ENCODE measurements around the gene MAP4K4. TPM values are rescaled to one million over a fixed set of nuclear protein-coding genes. Genes with fewer than 3 reads are reported as not detected.
A peak's percentile ranks its signal among the peaks of the same experiment; 100 is the strongest.

The MAP4K4 gene
- total and polyA plus RNA-seq, 2 of the 13 experiments (the other 11 are each of a cell fraction or from before 2014, with no cell fraction given), result 105 to 264 TPM

- TF ChIP-seq SALL1 (CRISPR knock-in tag; IDR thresholded peaks at IDR 0.05) (no peak), ZC3H13 (CRISPR knock-in tag; IDR thresholded peaks at IDR 0.05) (no peak), IKZF4 (CRISPR knock-in tag; IDR thresholded peaks at IDR 0.05; ENCODE audit: borderline replicate concordance, low read depth, not compliant biosample characterization) (peak; percentile 46), STAG1 (CRISPR knock-in tag; IDR thresholded peaks at IDR 0.05) (no peak), ZNF260 (CRISPR knock-in tag; IDR thresholded peaks at IDR 0.05; ENCODE audit: borderline replicate concordance, low read depth) (no peak), ZNF740 (CRISPR knock-in tag; IDR thresholded peaks at IDR 0.05) (0 out of 2 replicates have a peak, but pooled peaks have one; percentile 27), THAP11 (CRISPR knock-in tag; IDR thresholded peaks at IDR 0.05) (0 out of 2 replicates have a peak, but pooled peaks have one; percentile 1), KAT8 (CRISPR knock-in tag; IDR thresholded peaks at IDR 0.05) (0 out of 2 replicates have a peak, but pooled peaks have one; percentile 8)
Observed at GRCh38 chr2:101698844-101699754, 1.6 kb downstream of the MAP4K4 start (continued).

GRCh38 chr2:101699755-101700461, 2.4 kb downstream of the MAP4K4 start:
- 1% methylated on average over 13 of the region's 13 CpGs for WGBS (ENCODE audit: low lambda C conversion rate)
- FAIRE-seq, result no peak
- Histone ChIP-seq H3K27me3 (ENCODE audit: control insufficient read depth in 1 of 2, insufficient read depth in 2 of 2, low read length in 2 of 2) (no peaks in the 10 kb centered on the region; a peak in 1 of 5 replicates), H3K4me3 (replicated peaks in 1 of 3; ENCODE audit: insufficient read depth in 1 of 3, low read depth in 2 of 3, low read length in 3 of 3) (peak overlapping the region; percentile 82 to 99 (median 97)), H4K20me1 (ENCODE audit: insufficient read depth, low read length) (peaks cover 12% of the 10 kb centered on the region), H3K4me1 (ENCODE audit: insufficient read depth, low read length) (peaks cover 58% of the 10 kb centered on the region), H3K36me3 (replicated peaks in 1 of 2; ENCODE audit: control insufficient read depth in 1 of 2, insufficient read depth in 2 of 2, low read length in 2 of 2) (peaks cover 4 to 13% of the 10 kb centered on the region in 2 experiments), H3K79me2 (ENCODE audit: insufficient read depth, low read length) (peaks cover 67% of the 10 kb centered on the region), H2AFZ (ENCODE audit: low read length) (no peak overlapping the region), H3K27ac (ENCODE audit: extremely low read length, insufficient read depth, low read length) (peak overlapping the region; percentile 74), H3K9me3 (ENCODE audit: low read length) (no peaks in the 10 kb centered on the region), H3K4me2 (ENCODE audit: low read depth, low read length) (peak overlapping the region; percentile 81), H3K9ac (ENCODE audit: insufficient read depth, low read depth, low read length) (peak overlapping the region; percentile 91)
- peak; percentile 50 for DNase-seq (ENCODE audit: low spot score)
- in situ Hi-C loops (cut with HindIII; ENCODE audit: extremely low pct_ligation_motif_present, low pct_unique_long_range_greater_than_20kb), result loop anchor here (5.0 kb wide), 1 partner anchor 183 kb away; no protein-coding TSS in a partner anchor
- no TSS peak for BruUV-seq (replicated peaks)
- intact Hi-C loops (cut with micrococcal nuclease; ENCODE audit: unreplicated experiment), result loop anchor here (1.0 to 5.0 kb wide), 4 partner anchors 33 to 131 kb away; no protein-coding TSS in a partner anchor
- no peak for ATAC-seq
- POLR2A ChIA-PET, result interaction anchor here (0.8 to 4.5 kb wide), 14 partner anchors 9 to 184 kb away, joined by 3 to 46 read pairs (median 4); no protein-coding TSS in a partner anchor
- CTCF ChIA-PET (ENCODE audit: low intra/inter-chr PET ratio, low total read pairs), result interaction anchor here (1.4 kb wide), 1 partner anchor 123 kb away, joined by 3 read pairs; no protein-coding TSS in a partner anchor
- peak; percentile 37; the same call in 1 of the 2 replicates for TF ChIP-seq ZGPAT (CRISPR knock-in tag; IDR thresholded peaks at IDR 0.05)
- TF ChIP-seq GFI1 (CRISPR knock-in tag; IDR thresholded peaks at IDR 0.05; ENCODE audit: borderline replicate concordance), result 0 out of 2 replicates have a peak, but pooled peaks have one; percentile 34
- TF ChIP-seq DMAP1 (CRISPR knock-in tag; IDR thresholded peaks at IDR 0.05), result no peak
- TF ChIP-seq FOXJ3 (CRISPR knock-in tag; IDR thresholded peaks at IDR 0.05; ENCODE audit: borderline replicate concordance), result 0 out of 2 replicates have a peak, but pooled peaks have one; percentile 22
- TF ChIP-seq SIN3A (IDR thresholded peaks at IDR 0.05; ENCODE audit: borderline replicate concordance, low read depth, low read length), result 0 out of 2 replicates have a peak, but pooled peaks have one; percentile 2
- TF ChIP-seq ZNF3 (CRISPR knock-in tag; IDR thresholded peaks at IDR 0.05), result no peak
- no peak for TF ChIP-seq SMARCE1 (IDR thresholded peaks at IDR 0.05; ENCODE audit: borderline replicate concordance)
- TF ChIP-seq ISL2 (CRISPR knock-in tag; IDR thresholded peaks at IDR 0.05), result peak; percentile 22; the same call in 1 of the 2 replicates
- 0 out of 2 replicates have a peak, but pooled peaks have one; percentile 13 for TF ChIP-seq SOX5 (CRISPR knock-in tag; IDR thresholded peaks at IDR 0.05; ENCODE audit: borderline replicate concordance)
- TF ChIP-seq KLF6 (CRISPR knock-in tag; IDR thresholded peaks at IDR 0.05), result 0 out of 2 replicates have a peak, but pooled peaks have one; percentile 15
- TF ChIP-seq CEBPB (IDR thresholded peaks at IDR 0.05; ENCODE audit: borderline replicate concordance, low read depth, low read length), result peak; percentile 67; the same call in 1 of the 2 replicates
- no peak for TF ChIP-seq ZFP90 (CRISPR knock-in tag; IDR thresholded peaks at IDR 0.05; ENCODE audit: borderline replicate concordance)
